Measurements from ENCODE around the gene DRC3.

DRC3 gene

DNA sequence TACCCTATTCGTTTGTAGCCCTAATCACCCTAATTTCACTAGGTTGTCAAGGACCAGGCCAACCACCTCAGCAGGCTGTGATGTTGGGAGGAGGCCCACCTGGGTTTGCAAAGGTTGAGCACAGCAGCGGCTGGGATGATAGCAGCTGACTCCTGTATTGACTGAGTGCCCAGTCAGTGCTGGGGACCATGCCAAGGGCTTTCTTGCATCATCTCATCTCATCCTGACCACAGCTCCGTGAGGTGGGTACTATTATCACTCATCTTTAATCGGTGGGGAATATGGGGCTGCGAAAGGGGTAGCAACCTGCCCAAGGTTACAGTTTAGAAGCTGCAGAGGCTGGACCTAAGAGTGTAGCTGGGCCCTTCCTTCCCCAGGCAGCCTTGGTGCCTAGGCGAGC is 54.6 kb downstream of the DRC3 start:
- DNase-seq: no peak

DNA sequence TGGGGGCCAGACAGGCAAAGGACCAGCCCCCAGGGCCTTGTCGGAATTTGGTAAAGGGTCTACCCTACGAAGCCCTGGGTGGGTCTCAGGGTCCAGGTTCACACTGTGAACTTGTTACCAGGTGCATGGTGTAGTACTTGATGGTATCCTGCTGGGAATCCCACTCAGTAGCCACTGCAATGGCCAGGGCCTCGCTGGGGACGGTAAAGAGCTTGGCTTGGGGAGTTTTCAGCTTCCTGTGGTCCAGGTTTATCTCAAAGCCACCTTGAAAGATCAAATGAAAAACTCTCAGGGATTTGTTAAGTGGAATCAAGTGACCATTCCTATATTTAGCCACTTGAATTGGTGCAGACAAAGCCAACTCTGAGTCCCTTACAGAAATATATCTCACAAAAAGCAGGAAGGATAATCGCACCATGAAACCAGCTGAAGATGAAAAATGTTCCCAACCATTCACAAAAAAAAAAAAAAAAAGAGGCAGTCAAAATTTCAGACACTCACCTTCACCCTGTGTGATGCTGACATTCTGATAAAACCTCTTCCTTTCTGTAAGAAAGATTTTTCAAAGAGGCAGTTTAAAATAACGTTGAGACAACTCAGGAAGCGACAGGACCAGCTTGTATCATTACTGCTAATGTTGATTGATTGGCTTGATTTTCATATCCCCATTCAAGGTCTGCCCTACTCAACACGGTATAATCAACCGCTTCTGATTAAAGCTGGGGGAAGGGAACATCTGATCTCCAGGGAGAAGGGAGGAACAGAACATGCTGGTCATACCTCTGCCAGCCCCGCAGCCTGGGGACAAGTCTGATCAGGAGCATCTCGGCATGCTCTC is 55.7 kb downstream of the DRC3 start:
- no peak for DNase-seq

DNA sequence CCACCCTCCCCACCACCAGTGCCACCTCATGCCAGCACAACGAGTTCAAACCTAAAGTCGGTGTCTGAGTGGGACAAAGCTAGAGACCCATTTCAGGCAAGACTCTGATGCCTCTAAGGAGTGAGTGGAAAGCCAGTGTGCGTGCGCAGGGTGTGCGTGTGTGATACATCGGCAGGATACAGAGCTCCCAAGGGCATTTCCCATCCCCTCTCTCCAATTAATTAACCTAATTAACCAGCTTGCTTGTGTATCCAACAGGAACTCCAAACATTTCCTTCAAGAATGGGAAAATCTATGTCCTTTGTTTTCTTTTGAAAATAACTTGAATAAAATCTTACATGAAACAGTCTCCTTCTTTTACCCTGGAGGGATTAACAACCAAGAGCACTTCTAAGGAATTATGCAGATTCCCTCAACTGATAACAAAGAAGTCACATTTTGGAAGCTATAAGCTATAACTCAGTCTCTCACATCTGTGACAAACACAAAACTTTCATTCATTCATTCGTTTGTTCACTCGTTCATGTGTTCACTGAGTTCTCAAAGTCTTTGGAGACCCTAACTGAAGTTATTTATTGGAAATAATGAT is 56.4 kb downstream of the DRC3 start:
- no peak for DNase-seq

DNA sequence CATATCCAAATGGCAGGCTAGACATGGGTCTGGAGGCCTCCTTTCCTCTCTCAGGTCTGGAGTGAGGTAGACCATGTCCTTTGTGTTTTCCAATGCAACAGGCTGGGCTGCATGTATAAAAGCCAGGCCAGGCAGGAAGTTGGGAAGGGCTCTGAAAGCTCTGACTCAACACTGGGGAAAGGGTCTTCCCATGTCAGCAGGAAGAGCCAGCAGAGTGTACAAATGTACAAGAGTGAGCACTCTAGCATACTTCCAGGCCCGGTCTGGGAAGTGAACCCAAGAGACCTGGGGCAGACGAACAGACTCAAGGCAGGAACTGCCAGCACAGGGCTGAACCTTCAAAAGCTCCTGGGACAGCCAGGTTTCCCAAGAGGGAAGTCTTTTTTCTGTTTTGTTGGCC is 59.3 kb downstream of the DRC3 start:
- no peak for DNase-seq

DNA sequence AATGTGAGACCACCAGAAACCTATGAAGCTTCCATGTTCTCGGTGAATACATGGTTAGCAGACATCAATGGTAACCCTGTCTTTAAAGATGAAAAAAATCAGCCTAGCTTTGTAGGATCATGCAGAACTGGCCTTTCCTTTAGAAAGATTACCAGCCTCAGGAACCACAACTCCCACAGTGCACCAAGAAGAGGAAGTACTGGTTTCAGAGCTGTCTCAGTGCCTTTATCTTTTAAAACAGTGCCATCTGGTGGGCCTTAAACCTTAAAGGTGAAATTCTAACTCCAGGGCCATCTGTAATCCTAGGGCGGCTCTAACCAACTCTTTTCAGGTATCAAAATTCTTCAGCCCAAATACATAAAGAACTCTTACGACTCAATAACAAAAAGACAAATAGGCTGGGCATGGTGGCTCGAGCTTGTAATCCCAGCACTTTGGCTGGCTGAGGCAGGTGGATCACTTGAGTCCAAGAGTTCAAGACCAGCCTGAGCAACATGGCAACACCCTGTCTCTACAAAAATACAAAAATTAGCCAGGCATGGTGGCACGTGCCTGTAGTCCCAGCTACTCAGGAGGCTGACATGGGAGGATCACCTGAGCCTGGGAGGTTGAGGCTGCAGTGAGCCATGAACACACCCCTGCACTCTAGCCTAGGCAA is 60.9 kb downstream of the DRC3 start:
- peak; percentile 63 for DNase-seq

DNA sequence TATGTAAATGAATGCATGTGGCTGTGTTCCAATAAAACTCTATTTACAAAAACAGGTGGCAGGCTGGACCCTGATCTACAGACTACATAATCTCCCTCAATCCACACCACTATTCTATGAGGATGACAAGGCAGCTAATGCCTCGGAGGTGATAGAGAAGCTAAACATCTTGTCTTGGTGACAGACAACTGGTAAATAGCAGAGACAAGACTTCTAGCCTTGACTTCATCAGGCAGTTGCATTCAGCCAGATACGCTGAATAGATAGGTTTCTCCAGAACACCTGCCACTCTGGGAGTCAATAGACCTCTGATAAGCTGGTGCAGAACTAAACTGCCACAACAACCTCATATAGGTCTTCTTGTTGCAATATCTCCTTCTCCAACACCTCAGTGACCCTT is 63.0 kb downstream of the DRC3 start:
- no peak for DNase-seq

DNA sequence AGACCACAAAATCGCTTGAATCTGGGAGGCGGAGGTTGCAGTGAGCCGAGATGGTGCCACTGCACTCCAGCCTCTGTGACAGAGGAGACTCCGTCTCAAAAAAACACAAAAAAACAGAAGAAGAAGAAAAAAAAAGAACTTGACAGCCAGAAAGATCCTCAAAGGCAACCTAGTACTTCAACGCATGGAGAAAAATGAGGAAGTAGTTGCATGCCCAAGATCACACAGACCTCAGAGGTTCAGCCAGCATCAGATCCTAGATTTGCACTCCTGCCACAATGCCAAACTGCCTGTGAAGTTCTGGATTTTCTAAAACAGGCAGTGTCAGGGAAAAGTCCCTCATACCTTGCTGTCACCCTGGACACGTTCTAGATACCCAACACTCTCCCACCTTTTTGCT is 64.8 kb downstream of the DRC3 start:
- DNase-seq: no peak

DNA sequence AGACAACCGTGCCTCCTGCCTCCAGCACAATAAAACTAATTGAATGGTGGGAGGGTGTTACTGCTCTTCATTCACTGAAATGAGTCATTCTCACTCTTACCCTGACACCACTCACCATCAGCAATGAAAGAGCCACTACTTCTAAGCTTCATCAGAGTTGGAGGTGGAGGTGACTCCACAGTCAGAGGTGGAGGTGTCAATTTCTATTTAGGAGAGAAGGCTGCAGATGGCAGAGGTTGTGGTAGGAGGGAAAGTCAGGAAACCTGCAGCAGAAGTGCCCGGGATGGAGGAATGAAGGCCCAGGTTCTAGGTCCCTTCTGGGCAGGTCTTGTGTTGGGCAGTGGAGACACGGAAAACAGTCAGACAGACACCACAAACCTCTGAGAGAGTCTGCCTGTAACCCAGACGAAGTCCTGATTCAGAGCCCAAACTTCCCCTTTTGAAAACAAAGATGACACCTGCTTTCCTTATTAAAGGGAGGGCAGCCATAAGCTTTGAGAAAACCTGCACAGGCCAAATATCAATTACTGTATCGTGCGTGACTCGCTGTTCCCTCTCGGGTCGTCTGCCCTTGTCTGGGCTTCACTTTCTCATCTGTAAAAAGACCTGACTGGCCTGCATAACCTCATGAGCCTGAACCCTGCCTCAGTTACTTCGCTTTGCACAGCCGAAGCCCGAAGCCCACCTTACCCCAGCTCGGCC is 65.6 kb downstream of the DRC3 start:
- no peak for DNase-seq

DNA sequence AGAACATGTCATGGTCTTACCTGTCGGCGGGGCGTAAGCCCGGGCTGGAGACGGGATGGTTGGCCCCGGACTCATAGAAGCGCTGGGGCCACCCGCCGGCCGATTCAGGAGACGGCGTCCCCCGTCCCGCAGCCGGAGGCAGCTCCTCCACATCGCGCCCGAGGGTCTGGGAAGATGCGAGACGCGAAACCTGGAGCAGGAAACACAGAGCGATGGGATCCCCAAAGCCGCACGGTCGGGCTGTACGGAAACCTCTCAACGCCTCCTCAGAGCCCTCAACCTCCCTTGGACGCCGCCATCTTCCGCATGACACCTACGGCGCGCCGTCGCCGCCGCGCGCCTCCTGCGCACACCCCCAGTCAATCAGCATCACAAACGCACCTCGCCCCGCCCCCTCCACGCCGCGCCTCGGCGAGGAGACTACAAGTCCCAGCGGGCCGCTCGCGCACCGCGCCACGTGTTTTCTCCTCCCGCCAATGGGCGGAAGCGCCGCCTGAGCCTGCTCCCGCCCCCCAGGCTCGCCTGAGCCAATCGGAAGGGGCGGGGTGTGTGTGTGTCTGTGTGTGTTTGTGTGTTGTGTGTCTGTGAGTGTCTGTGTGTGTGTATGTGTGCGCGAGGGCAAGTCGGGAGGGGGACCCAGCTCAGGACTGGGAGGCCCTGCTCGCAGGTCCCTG is 66.3 kb downstream of the DRC3 start, which contains the start of the genes ATPAF2 and GID4:
TSS of gene ATPAF2 (minus strand) at position 308 of the 674 bp plus-strand sequence. CDS start at position 153, 155 bp downstream.
TSS of gene GID4 (plus strand) at position 548 of the 674 bp plus-strand sequence. CDS start at position 605, 57 bp downstream.
- peak; percentile 87 for DNase-seq

DNA sequence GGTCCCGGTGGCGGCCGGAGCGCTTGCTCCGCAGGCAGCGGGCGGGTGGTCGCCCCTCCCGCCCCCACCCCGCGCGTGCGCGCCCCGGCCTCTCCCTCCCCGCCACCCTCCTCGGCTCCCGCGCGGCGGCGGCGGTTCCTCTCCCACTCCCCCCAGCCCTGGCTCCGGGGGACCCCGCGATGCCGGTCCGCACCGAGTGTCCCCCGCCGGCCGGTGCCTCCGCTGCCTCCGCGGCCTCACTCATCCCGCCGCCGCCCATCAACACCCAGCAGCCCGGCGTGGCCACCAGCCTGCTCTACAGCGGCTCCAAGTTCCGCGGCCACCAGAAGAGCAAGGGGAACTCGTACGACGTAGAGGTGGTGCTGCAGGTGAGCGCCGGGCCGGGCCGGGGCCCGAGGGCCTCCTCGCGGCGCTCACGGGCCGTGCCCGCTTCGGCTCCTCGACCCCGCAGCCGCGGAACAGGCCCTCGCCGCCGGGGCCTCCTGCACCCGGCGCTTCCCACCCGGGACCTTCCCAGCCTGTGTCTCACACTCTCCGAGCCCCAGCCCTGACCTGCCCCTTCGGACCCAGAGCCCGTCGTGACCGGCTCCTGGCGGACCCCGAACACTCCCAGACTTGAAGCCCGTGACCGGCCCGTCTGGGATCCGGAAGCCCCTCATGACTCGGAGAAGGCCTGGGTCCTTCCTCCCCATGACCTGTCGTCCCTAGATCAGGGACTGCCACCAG is 67.0 kb downstream of the DRC3 start:
- DNase-seq: no peak

DNA sequence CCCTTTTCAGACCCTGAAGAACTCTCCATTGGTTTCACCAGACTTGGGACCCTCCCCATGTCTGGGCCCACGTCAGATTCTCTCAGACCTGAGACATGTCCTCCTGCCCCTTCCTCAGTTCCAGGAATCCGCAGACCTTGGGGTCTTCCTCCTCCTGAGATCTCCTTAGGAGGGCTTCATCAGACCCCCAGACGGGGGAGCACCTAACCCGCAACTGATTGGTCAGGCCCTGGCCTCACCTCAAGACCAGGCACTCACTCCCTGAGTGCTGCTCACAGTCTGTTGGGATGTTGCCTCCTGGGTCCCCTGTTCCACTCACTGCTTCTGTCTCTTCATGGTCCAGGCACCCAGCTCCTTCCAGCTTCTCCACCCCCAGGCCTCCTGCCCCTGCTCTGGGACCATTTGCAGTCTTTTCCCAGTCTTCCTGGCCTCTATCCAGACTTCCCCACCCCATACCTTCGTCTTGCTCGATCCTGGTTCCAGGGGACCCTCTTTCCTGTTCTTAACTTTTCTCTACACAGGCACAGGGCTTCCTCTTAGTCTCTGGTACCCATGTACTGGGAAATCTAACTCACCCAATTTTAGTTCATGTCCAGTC is 67.7 kb downstream of the DRC3 start:
- no peak for DNase-seq

DNA sequence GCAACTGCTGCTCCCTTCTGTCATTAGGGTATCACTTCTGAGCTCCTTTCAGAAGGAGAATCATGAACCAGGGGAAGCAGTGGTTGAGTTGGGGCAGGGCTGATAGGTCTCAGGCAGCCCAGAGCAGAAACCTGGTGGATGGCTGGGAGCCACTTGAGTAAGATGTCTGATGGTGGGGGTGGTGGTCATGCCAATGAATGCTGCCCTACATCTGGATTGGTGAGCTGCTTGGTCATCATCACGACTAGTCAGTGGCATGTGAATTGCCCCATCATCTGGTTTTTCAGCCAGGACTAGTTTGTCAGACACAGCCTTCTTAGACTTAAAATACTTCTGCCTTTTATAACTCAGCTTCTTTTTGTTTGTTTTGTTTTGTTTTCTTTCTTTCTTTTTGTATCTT is 69.1 kb downstream of the DRC3 start:
- no peak for DNase-seq

DNA sequence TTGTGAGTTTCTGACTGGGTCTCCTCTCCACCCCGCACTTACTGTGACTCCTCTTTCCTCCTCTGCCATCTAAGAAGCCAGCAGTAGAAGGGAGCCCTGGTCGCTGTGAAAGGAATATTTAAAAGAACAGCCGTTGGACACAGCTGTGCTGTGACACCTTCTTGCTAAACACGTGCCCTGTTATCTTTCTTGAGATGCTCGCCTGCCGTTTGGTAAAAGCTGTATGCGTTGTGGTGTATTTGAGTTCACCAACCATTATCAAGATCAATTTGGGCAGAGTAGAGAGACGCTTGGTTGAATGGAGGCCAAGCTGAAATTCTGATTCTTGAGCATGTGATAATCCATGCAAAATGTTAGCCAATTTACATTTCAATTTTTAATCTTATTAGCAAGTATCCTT is 70.3 kb downstream of the DRC3 start:
- no peak for DNase-seq

DNA sequence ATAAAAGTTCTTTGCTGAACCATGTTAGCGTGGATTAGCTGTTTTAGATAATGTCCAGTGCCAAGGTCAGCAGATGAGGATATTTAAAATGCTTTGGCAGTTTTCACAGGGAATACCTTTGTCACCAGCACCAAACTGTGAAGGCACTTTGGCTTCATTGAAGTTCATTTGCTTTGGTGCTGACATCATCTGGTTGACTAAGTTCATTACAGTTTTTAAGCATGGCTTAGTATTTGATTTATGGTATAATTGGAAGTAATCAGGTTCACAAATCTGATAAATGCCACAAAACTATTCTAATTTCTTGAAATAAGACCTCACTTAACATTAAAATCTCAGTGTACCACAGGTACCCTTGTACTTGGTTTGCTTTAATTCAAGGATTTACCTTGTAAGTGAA is 70.8 kb downstream of the DRC3 start:
- DNase-seq: no peak

DNA sequence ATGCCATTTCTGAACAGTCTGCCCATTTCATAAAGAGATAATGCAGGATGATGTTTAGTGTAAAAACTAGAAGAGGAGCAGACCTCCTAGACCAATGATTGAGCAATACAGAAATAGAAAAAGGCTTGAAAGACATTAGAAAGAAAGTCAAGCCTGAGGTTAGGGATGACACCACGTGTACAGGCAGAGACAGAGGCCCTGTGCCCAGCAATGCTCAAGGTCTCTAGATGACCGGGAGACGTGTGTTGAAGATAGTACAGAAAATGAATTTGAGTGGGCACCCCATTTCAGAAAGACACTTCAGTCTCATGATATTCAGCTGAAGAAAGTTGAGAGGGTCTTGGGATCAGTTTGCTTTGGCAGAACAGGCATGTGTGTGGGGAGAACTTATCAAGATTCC is 71.9 kb downstream of the DRC3 start:
- DNase-seq: no peak

DNA sequence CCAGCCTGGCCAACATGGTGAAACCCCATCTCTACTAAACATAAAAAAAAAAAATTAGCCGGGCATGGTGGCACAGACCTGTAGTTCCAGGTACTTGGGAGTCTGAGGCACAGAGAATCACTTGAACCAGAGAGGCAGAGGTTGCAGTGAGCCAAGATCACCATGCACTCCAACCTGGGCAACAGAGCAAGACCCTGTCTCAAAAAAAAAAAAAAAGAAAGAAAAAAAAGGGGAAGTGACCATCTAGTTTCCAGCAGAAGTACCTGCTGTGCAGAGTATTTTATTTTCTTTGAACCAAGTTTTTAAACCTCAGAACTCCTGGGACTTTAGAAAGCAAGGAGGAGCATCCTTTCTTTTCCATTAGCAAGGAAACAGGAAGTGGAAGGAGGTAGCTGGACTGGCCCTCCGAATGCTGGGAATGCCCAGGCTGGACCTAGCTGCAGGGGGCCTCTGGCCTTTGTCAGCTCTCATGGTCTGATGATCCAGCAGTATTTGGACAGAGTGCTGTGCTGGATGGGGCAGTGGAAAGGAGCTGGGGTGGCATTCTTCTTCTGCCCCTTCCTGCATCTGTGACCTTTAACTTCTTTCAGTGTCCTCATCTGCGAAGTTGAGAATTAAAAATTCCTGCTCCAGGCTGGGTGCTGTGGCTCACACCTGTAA is 73.2 kb downstream of the DRC3 start:
- no peak for DNase-seq

DNA sequence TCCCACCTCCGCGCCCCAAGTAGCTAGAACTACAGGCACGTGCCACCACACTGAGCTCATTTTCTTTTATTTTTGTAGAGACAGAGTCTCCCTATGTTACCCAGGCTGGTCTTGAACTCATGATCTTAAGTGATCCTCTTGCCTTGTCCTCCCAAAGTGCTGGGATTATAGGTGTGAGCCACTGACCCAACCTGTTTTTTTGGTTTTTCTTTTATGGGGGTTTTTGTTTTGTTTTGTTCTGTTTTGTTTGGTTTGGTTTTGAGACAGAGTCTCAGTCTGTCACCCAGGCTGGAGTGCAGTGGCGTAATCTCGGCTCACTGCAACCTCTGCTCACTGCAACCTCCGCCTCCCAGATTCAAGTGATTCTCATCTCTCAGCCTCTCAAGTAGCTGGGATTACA is 82.9 kb downstream of the DRC3 start:
- DNase-seq: no peak

DNA sequence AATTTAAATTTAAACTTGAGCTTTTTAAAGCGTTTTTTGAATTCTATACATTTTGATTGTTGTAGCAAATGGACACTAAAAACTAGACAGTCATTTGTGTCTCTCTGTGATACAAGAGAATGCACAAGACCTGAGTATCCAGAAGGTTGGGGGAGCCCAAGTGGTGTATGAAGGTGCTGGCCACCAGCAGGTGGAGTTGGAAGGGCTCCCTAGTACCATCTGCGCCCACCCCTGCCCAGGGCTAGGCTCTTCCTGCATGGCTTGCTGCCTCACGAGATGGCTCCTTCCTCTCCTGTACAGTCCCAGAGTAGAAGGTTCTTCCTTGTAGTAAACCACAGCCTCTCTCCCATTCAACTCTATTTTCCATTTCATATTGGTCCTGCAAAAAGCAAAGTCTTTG is 83.6 kb downstream of the DRC3 start:
- no peak for DNase-seq

DNA sequence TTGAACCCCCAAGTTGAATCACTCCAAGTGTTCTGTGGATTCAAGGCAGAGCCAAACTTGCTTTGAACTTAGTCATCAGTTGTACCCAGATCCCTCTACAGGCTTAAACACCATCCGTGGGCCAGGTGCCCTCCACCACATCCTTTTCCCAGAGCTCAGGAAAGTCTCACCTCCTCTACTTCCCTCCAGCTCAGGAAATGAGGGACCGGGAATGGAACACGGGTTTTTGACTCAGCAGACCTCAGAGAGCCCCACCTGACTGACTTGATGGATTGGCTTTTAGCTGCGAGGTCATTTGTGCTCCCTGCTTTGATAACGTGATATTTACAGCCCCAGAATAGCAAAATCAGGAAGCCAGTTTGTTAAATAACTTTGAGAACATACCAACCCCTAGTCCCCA is 86.6 kb downstream of the DRC3 start:
- DNase-seq: no peak

DNA sequence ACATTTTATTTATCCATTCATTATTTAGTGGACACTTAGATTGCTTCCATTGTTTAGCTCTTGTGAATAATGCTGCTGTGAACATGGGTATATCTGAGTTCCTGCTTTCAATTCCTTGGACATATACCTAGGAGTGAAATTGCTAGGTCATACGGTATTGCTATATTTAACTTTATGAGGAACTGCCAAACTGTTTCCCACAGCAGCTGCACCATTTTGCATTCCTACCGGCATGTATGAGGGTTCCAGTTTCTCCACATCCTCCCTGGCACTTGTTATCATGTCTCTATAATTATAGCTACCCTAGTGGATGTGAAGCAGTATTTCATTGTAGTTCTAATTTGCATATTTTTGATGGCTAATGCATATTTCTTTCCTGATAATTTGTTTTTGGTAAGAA is 91.4 kb downstream of the DRC3 start:
- DNase-seq: no peak

DNA sequence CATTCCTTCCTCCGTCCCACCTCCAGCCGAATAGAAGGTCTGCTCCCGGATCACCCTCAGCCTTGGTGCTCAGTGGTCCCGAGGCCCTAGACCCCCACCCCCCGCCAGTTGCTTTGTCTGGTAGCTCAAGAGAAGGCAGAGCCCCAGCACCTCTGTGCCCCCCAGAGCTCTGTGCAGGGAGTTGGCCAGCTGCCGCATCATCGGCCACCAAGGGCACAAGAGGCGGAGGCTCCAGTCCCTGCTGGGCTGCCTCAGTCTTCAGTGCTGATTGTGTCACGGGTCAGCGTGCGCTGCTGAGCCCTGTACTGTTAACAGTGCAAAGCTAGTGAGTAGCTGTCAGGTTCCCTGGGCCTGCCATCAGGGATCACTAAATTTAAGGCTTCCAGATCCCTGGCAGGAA is 92.9 kb downstream of the DRC3 start:
- no peak for DNase-seq
